ENCODE results near the gene ITM2C. TPM values are rescaled to one million over a fixed set of nuclear protein-coding genes. Genes with fewer than 3 reads are reported as not detected.
A peak's percentile ranks its signal among the peaks of the same experiment; 100 is the strongest.

Gene ITM2C
- total and polyA plus RNA-seq, 3 experiments from 2014 or later = 50.1 to 58.6 (median 56.1) TPM

GRCh38 chr2:230865766-230866755 is 1.3 kb downstream of the ITM2C start:
- peaks cover 3 to 6% of the 10 kb centered on the region in 2 donors for H3K27me3 Mint-ChIP-seq
- peaks cover 0 to 2% (median 0%) of the 10 kb centered on the region in 3 donors for H3K36me3 Mint-ChIP-seq
- no peaks in the 10 kb centered on the region for H3K9me3 Mint-ChIP-seq
- CTCF ChIA-PET = interaction anchor here (1.0 to 3.6 kb wide), 13 partner anchors 10 to 119 kb away, joined by 3 to 44 read pairs (median 5); partner anchors contain the start of gene GPR55
- Histone ChIP-seq H3K36me3 (ENCODE audit: insufficient read depth, low read length) (no peaks in the 10 kb centered on the region), H3K4me1 (ENCODE audit: insufficient read depth, low read length) (peaks cover 41% of the 10 kb centered on the region), H3K27me3 (ENCODE audit: insufficient read depth, low read length, poor library complexity, severe bottlenecking) (no peaks in the 10 kb centered on the region), H3K4me3 (ENCODE audit: low read length) (peak overlapping the region; percentile 4), H3K9me3 (ENCODE audit: low read length) (no peaks in the 10 kb centered on the region), H3K27ac (ENCODE audit: low read depth, low read length) (no peak overlapping the region)
- peak overlapping the region; percentile 81 to 97 (median 92) for H3K27ac Mint-ChIP-seq
- DNase-seq = peak; percentile 29 to 70 (median 43)
- H3K4me1 Mint-ChIP-seq = peaks cover 37 to 86% (median 49%) of the 10 kb centered on the region in 3 donors
- H3K4me3 Mint-ChIP-seq = peak overlapping the region; percentile 91 to 95 (median 94)
- POLR2A ChIA-PET = interaction anchor here (0.8 to 2.1 kb wide), 3 partner anchors 11 to 40 kb away, joined by 3 to 20 read pairs (median 8); no protein-coding TSS in a partner anchor

- Histone ChIP-seq H3K36me3 (ENCODE audit: insufficient read depth, low read length) (no peaks in the 10 kb centered on the region), H3K4me1 (ENCODE audit: insufficient read depth, low read length) (peaks cover 41% of the 10 kb centered on the region), H3K9me3 (ENCODE audit: low read length) (no peaks in the 10 kb centered on the region), H3K27me3 (ENCODE audit: insufficient read depth, low read length, poor library complexity, severe bottlenecking) (no peaks in the 10 kb centered on the region), H3K27ac (ENCODE audit: low read depth, low read length) (no peak overlapping the region), H3K4me3 (ENCODE audit: low read length) (peak overlapping the region; percentile 4)
- Mint-ChIP-seq H3K36me3 (peaks cover 0 to 2% (median 0%) of the 10 kb centered on the region in 3 donors), H3K9me3 (no peaks in the 10 kb centered on the region), H3K4me1 (peaks cover 30 to 78% (median 41%) of the 10 kb centered on the region in 3 donors), H3K27me3 (peaks cover 0 to 4% of the 10 kb centered on the region in 2 donors), H3K27ac (peak overlapping the region; percentile 81 to 97 (median 92)), H3K4me3 (peak overlapping the region; percentile 67 to 94 (median 86))
- CTCF ChIA-PET = interaction anchor here (0.9 to 3.6 kb wide), 13 partner anchors 10 to 186 kb away, joined by 3 to 44 read pairs (median 4); partner anchors contain the start of gene GPR55
- POLR2A ChIA-PET = interaction anchor here (0.7 to 1.9 kb wide), 4 partner anchors 9 to 1732 kb away, joined by 3 to 20 read pairs (median 3); no protein-coding TSS in a partner anchor
- DNase-seq = peak; percentile 57 to 84 (median 76)
Measured at GRCh38 chr2:230866756-230867523, 2.2 kb downstream of the ITM2C start.

DNA sequence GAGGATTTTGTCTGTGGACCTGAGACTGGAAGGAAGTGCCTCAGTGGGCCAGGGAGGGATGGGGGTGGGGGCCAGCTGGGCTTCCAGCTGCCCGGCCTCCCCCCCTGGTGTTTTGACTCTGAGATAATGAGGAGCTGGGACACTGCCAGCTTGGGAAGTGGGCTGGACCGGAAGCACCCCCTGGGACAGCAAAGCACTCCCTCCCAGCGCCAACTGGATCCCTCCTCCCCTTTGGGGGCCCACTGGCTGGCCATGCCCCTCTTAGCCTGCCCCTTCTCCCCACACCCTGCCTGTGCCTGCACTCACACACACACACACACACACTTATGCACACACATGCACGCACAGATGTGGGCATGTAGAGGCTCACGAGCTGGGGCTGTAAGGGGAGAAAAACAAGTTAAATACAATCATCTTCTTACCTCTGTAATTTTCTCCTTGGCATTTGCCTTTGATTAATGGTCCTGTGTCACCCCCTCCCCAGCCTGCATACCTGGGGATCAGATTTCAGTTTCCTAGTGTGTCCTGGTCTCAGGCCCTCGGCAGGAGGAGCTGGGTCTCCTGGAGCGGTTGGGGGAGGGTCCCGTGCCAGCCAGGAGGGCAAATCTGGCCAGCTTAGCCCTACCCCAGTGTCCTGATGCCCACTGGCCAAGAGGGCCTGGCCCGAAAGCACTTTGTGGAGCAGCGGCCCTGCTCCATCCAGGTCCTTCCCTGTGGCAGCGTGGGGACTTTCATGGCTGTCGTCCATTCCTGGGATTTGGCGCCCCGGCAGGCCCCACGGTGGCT is 3.6 kb downstream of the ITM2C start:
- CTCF ChIA-PET = interaction anchor here (1.1 to 1.3 kb wide), 2 partner anchors 119 to 184 kb away, joined by 3 read pairs; no protein-coding TSS in a partner anchor
- POLR2A ChIA-PET = interaction anchor here (0.6 kb wide), 1 partner anchor 33 kb away, joined by 3 read pairs; no protein-coding TSS in a partner anchor

DNA sequence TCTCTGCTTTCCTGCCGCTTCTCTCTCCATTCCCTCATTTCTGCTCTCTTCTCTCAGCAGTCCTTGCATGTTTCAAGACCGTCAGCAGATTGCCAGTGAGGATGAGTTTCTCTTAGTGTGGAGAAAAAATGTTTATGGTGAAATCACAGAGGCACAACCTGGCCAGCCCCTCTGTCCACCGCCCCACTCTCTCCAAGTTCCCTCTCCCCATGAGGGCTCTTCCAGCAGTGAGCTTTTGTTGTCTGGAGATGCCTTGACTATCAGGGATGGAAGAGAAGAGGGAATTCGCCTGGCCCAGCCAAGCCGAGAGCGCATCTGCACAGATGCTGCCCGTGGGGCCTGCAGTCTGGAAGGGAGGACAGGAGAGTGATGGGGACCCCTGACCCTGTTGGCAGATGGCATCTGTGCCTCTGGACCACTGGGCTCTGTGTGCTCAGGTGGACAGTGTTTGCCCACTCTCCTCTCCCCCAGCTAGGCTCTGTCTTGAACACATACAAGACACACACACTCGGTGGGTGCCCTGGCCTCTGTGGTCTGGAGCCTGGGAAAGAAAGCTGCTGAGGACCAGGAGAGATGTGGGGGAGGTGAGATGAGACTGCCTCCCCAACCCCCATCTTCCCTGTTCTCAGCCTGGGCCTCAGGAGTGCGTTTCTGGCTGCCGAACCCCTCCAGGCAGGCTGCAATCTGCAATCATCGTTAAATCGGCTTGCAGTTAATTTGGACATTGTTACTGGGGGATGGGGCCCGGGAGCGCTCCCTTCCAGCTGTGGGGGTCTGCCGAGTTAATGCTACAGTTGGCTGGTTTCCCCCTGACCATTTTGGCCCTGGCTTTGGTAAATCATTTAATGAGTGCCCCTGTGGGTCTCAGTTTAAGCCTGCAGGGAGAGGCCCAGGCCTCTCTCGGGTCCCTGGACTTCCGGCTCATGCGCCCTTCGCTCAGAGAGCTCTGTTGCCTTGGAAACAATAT is 4.5 kb downstream of the ITM2C start:
- CTCF ChIA-PET = interaction anchor here (1.1 kb wide), 1 partner anchor 183 kb away, joined by 3 read pairs; no protein-coding TSS in a partner anchor
- H3K27me3 ChIP-seq (ENCODE audit: insufficient read depth, low read length, poor library complexity, severe bottlenecking) = no peaks in the 10 kb centered on the region
- Mint-ChIP-seq H3K4me1 (peaks cover 30 to 81% (median 35%) of the 10 kb centered on the region in 3 donors), H3K9me3 (no peaks in the 10 kb centered on the region), H3K27ac (peak overlapping the region in 3 of 8 donors; percentile 29 to 64 (median 63)), H3K36me3 (peaks cover 0 to 4% (median 0%) of the 10 kb centered on the region in 3 donors), H3K4me3 (no peak overlapping the region), H3K27me3 (peaks cover 0 to 2% of the 10 kb centered on the region in 2 donors)
- no peak for DNase-seq
- no peaks in the 10 kb centered on the region for H3K36me3 ChIP-seq (ENCODE audit: insufficient read depth, low read length)
- peaks cover 34% of the 10 kb centered on the region for H3K4me1 ChIP-seq (ENCODE audit: insufficient read depth, low read length)
- H3K4me3 ChIP-seq (ENCODE audit: low read length) = no peak overlapping the region
- no peak overlapping the region for H3K27ac ChIP-seq (ENCODE audit: low read depth, low read length)
- H3K9me3 ChIP-seq (ENCODE audit: low read length) = no peaks in the 10 kb centered on the region
- POLR2A ChIA-PET = interaction anchor here (0.6 kb wide), 1 partner anchor 78 kb away, joined by 3 read pairs; no protein-coding TSS in a partner anchor

More for the DNA sequence above, 3.6 kb downstream of the ITM2C start:
- Mint-ChIP-seq H3K4me3 (peak overlapping the region in 1 of 7 donors; percentile 27), H3K36me3 (peaks cover 0 to 2% (median 0%) of the 10 kb centered on the region in 3 donors), H3K4me1 (peaks cover 37 to 82% (median 43%) of the 10 kb centered on the region in 3 donors), H3K27me3 (no peaks in the 10 kb centered on the region), H3K27ac (peak overlapping the region in 2 of 8 donors; percentile 32 to 63), H3K9me3 (no peaks in the 10 kb centered on the region)
- no peaks in the 10 kb centered on the region for H3K27me3 ChIP-seq (ENCODE audit: insufficient read depth, low read length, poor library complexity, severe bottlenecking)
- H3K4me3 ChIP-seq (ENCODE audit: low read length) = no peak overlapping the region
- H3K27ac ChIP-seq (ENCODE audit: low read depth, low read length) = no peak overlapping the region
- H3K36me3 ChIP-seq (ENCODE audit: insufficient read depth, low read length) = no peaks in the 10 kb centered on the region
- peaks cover 41% of the 10 kb centered on the region for H3K4me1 ChIP-seq (ENCODE audit: insufficient read depth, low read length)
- H3K9me3 ChIP-seq (ENCODE audit: low read length) = no peaks in the 10 kb centered on the region
- no peak for DNase-seq

DNA sequence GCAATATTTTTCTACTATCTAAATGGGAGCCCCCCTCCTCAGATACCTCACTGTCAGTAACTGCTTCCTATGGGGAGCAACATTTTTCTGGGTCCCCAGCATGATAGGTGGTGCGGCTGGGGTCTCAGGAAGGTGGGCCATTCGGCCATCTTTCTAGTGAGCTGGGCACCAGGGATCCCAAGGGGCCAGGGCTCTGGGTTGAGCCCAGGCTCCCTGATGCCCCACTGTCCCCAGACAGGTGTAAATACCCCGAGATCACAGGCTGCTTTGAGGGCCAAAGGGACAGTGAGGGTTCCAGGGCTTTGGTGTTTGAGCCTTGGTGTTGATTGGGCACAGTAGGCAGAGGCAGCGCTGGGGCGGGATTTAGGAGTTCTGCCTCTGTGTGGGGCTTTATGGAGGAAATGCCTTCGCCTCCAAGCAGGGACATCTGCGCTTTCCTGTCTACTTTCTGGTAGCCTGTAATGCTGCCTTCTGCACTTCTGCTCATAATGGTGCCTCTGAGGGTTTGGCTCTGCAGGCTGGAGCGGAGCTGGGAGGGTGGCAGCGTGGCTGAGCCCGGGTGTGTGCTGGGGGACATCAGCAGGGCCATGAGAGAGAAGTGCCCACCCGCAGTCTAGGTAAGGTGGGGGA is 5.3 kb downstream of the ITM2C start:
- H3K4me3 Mint-ChIP-seq = no peak overlapping the region
- Histone ChIP-seq H3K36me3 (ENCODE audit: insufficient read depth, low read length) (no peaks in the 10 kb centered on the region), H3K27me3 (ENCODE audit: insufficient read depth, low read length, poor library complexity, severe bottlenecking) (no peaks in the 10 kb centered on the region), H3K27ac (ENCODE audit: low read depth, low read length) (no peak overlapping the region), H3K9me3 (ENCODE audit: low read length) (no peaks in the 10 kb centered on the region), H3K4me3 (ENCODE audit: low read length) (no peak overlapping the region), H3K4me1 (ENCODE audit: insufficient read depth, low read length) (peaks cover 30% of the 10 kb centered on the region)
- POLR2A ChIA-PET = interaction anchor here (0.6 kb wide), 1 partner anchor 77 kb away, joined by 3 read pairs; no protein-coding TSS in a partner anchor
- H3K27me3 Mint-ChIP-seq = peaks cover 0 to 2% of the 10 kb centered on the region in 2 donors
- no peak for DNase-seq
- peaks cover 25 to 76% (median 31%) of the 10 kb centered on the region in 3 donors for H3K4me1 Mint-ChIP-seq
- H3K27ac Mint-ChIP-seq = no peak overlapping the region
- CTCF ChIA-PET = interaction anchor here (1.1 kb wide), 1 partner anchor 183 kb away, joined by 3 read pairs; no protein-coding TSS in a partner anchor
- H3K9me3 Mint-ChIP-seq = peaks cover 0 to 2% (median 0%) of the 10 kb centered on the region in 5 donors
- H3K36me3 Mint-ChIP-seq = peaks cover 0 to 11% (median 0%) of the 10 kb centered on the region in 3 donors
